GM12892 (cell line): ENCODE results near the gene EVX1.

Source experiments
- DNase-seq: peaks from one replicate; pipeline ENCODE4 v3.0.0; 2011; ENCODE audit not compliant: insufficient read length
- FAIRE-seq: peaks from 2 replicates; lab custom pipeline; 2011; peaks lifted over from hg19 to GRCh38; lab: Jason Lieb, UNC
- POLR2A ChIP-seq: IDR thresholded peaks from 2 replicates; pipeline ENCODE4 v1.6.1; 2011; ENCODE audit warnings: low read depth, low read length, control low read depth
- POLR2AphosphoS5 ChIP-seq: IDR thresholded peaks from 2 replicates; pipeline ENCODE4 v1.6.1; 2011; ENCODE audit warnings: low read depth, low read length, control low read depth
- TAF1 ChIP-seq: IDR thresholded peaks from 2 replicates; pipeline ENCODE4 v1.6.1; 2011; ENCODE audit warnings: low read depth, mild to moderate bottlenecking, control low read depth, low read length, borderline replicate concordance

The EVX1 gene

GRCh38 chr7:27221201-27221797 lies 21.3 kb upstream of the EVX1 start:
- DNase-seq (no peak), FAIRE-seq (no peak)
- TF ChIP-seq POLR2A = no peak
- TF ChIP-seq TAF1 = no peak
- no peak for TF ChIP-seq POLR2AphosphoS5

GRCh38 chr7:27223941-27224575 lies 18.5 kb upstream of the EVX1 start:
- TF ChIP-seq POLR2A = no peak
- no peak for TF ChIP-seq TAF1
- no peak for TF ChIP-seq POLR2AphosphoS5
- DNase-seq = no peak
- no peak for FAIRE-seq

GRCh38 chr7:27224983-27225934 lies 17.3 kb upstream of the EVX1 start:
- FAIRE-seq (no peak), DNase-seq (no peak)
- TF ChIP-seq POLR2A = no peak
- TF ChIP-seq POLR2AphosphoS5 = no peak
- no peak for TF ChIP-seq TAF1

- TF ChIP-seq POLR2A (no peak), POLR2AphosphoS5 (no peak), TAF1 (no peak)
- DNase-seq (no peak), FAIRE-seq (no peak)
Observed at GRCh38 chr7:27229448-27229847, 13.2 kb upstream of the EVX1 start.

GRCh38 chr7:27235387-27236311 lies 7.0 kb upstream of the EVX1 start:
- TF ChIP-seq POLR2A (no peak), POLR2AphosphoS5 (no peak)
- FAIRE-seq = no peak
- no peak for DNase-seq

- FAIRE-seq = no peak
Observed at GRCh38 chr7:27237735-27238334, 4.8 kb upstream of the EVX1 start.

GRCh38 chr7:27238979-27239386 lies 3.6 kb upstream of the EVX1 start:
- no peak for FAIRE-seq
- TF ChIP-seq POLR2A = no peak
- no peak for TF ChIP-seq POLR2AphosphoS5
- TF ChIP-seq TAF1 = no peak
- no peak for DNase-seq

More at GRCh38 chr7:27237735-27238334, 4.8 kb upstream of the EVX1 start:
- DNase-seq = no peak
- TF ChIP-seq POLR2AphosphoS5 = no peak
- TF ChIP-seq TAF1 = no peak
- TF ChIP-seq POLR2A = no peak

GRCh38 chr7:27239387-27240014 lies 3.1 kb upstream of the EVX1 start:
- TF ChIP-seq POLR2AphosphoS5 (no peak), POLR2A (no peak), TAF1 (no peak)
- FAIRE-seq = no peak

GRCh38 chr7:27240015-27240731 lies 2.4 kb upstream of the EVX1 start:
- DNase-seq (no peak), FAIRE-seq (no peak)
- TF ChIP-seq POLR2A (no peak), TAF1 (no peak), POLR2AphosphoS5 (no peak)

More at GRCh38 chr7:27239387-27240014, 3.1 kb upstream of the EVX1 start:
- DNase-seq = no peak
